HepG2 (cell line): ENCODE measurements around the gene ZNF155. TPM values are rescaled to one million over a fixed set of nuclear protein-coding genes. Genes with fewer than 3 reads are reported as not detected.
A peak's percentile ranks its signal among the peaks of the same experiment; 100 is the strongest.

ENCODE experiments used
- CBX5 ChIP-seq: sonication (generic); formaldehyde crosslinking; IDR thresholded peaks from 2 replicates; pipeline ENCODE4 v1.4.0; 2020; ENCODE audit warnings: missing genetic modification reagents, borderline replicate concordance
- CREB1 ChIP-seq, 2 experiments: fragments of 450-650 bp in 1 of 2; IDR thresholded peaks; 2 replicates each; pipeline ENCODE4 v1.6.1; 2016 to 2017; ENCODE audit warnings: control low read depth in 1 of 2, mild to moderate bottlenecking in 1 of 2, missing compliant biosample characterization in 1 of 2, missing genetic modification characterization in 1 of 2
- KDM2A ChIP-seq: sonication (generic); formaldehyde crosslinking; IDR thresholded peaks from 2 replicates; pipeline ENCODE4 v1.4.0; 2020; ENCODE audit warnings: low read depth, missing genetic modification reagents, borderline replicate concordance
- KMT2A ChIP-seq: sonication (generic); formaldehyde crosslinking; IDR thresholded peaks from 2 replicates; pipeline ENCODE4 v1.4.0; 2020; ENCODE audit warnings: missing genetic modification reagents
- RBAK ChIP-seq: sonication (generic); formaldehyde crosslinking; IDR thresholded peaks from 2 replicates; pipeline ENCODE4 v1.5.1; 2020; ENCODE audit warnings: mild to moderate bottlenecking, missing genetic modification reagents
- RFXAP ChIP-seq: sonication (generic); formaldehyde crosslinking; IDR thresholded peaks from 2 replicates; pipeline ENCODE4 v1.4.0; 2020; ENCODE audit warnings: missing genetic modification reagents, borderline replicate concordance
- STAG1 ChIP-seq: sonication (generic); formaldehyde crosslinking; IDR thresholded peaks from 2 replicates; pipeline ENCODE4 v1.4.0; 2020; ENCODE audit warnings: missing genetic modification reagents
- ZNF232 ChIP-seq: sonication (generic); formaldehyde crosslinking; IDR thresholded peaks from 2 replicates; pipeline ENCODE4 v1.4.0; 2020; ENCODE audit warnings: missing genetic modification reagents, borderline replicate concordance
- ZNF615 ChIP-seq: sonication (generic); formaldehyde crosslinking; IDR thresholded peaks from 2 replicates; pipeline ENCODE4 v1.5.0; 2020; ENCODE audit warnings: mild to moderate bottlenecking, missing genetic modification reagents, borderline replicate concordance
- ZNF747 ChIP-seq: sonication (generic); formaldehyde crosslinking; IDR thresholded peaks from 2 replicates; pipeline ENCODE4 v1.8.1; 2023; ENCODE audit warnings: missing genetic modification reagents, mild to moderate bottlenecking, borderline replicate concordance
- polyA plus RNA-seq, 8 experiments: library from polyadenylated mRNA; depleted of rRNA in 3 of 8; stranded (reverse) in 7 of 8; unstranded in 1 of 8; fragments of >200 nt; fragmentation: Illumina TruSeq in 4 of 8; extraction: Trizol in 4 of 8; gene quantifications; 2 replicates each; pipeline versions ENCODE4 v1.2.1 to v1.2.3, GENCODE V29; 2011 to 2016; ENCODE audit warnings: low read depth in 4 of 8, missing spikeins in 1 of 8, mixed read lengths in 1 of 8; ENCODE audit not compliant: insufficient read depth in 1 of 8
- total RNA-seq, 5 experiments: library from RNA; depleted of rRNA; stranded (reverse); fragments of >200 nt; fragmentation: Illumina TruSeq; extraction: Trizol; gene quantifications; 2 replicates each; pipeline ENCODE4 v1.2.3, GENCODE V29; 2016; ENCODE audit warnings: low read depth in 1 of 5
- TF ChIP-seq, protein P1 (sequence below): sonication (generic); formaldehyde crosslinking; IDR thresholded peaks from 2 replicates; pipeline ENCODE4 v1.4.0; 2020; ENCODE audit warnings: missing genetic modification reagents
- TF ChIP-seq, protein P2 (sequence below): sonication (generic); formaldehyde crosslinking; IDR thresholded peaks from 2 replicates; pipeline ENCODE4 v1.4.0; 2020; ENCODE audit warnings: low read depth, mild to moderate bottlenecking, missing genetic modification reagents
- TF ChIP-seq, protein P3 (sequence below), 2 experiments: sonication (generic) in 1 of 2; formaldehyde crosslinking in 1 of 2; IDR thresholded peaks; 2 replicates each; pipeline versions ENCODE4 v1.4.0 to v1.6.1; 2018 to 2020; ENCODE audit warnings: missing genetic modification reagents in 2 of 2, borderline replicate concordance in 1 of 2, low read depth in 1 of 2, mild to moderate bottlenecking in 1 of 2, missing biosample characterization in 1 of 2
- TF ChIP-seq, protein P4 (sequence below): sonication (generic); formaldehyde crosslinking; IDR thresholded peaks from 2 replicates; pipeline ENCODE4 v1.5.0; 2020; ENCODE audit warnings: mild to moderate bottlenecking, missing genetic modification reagents, borderline replicate concordance
- TF ChIP-seq, protein P5 (sequence below): sonication (generic); formaldehyde crosslinking; IDR thresholded peaks from 2 replicates; pipeline ENCODE4 v1.8.1; 2022; ENCODE audit warnings: mild to moderate bottlenecking, missing genetic modification reagents
- TF ChIP-seq, protein P6 (sequence below): sonication (generic); formaldehyde crosslinking; IDR thresholded peaks from 2 replicates; pipeline ENCODE4 v1.4.0; 2020; ENCODE audit warnings: missing genetic modification reagents

Gene ZNF155
- total and polyA plus RNA-seq, 2 of the 13 experiments (the other 11 are each of a cell fraction or from before 2014, with no cell fraction given): 2.5 to 3.6 TPM

DNA sequence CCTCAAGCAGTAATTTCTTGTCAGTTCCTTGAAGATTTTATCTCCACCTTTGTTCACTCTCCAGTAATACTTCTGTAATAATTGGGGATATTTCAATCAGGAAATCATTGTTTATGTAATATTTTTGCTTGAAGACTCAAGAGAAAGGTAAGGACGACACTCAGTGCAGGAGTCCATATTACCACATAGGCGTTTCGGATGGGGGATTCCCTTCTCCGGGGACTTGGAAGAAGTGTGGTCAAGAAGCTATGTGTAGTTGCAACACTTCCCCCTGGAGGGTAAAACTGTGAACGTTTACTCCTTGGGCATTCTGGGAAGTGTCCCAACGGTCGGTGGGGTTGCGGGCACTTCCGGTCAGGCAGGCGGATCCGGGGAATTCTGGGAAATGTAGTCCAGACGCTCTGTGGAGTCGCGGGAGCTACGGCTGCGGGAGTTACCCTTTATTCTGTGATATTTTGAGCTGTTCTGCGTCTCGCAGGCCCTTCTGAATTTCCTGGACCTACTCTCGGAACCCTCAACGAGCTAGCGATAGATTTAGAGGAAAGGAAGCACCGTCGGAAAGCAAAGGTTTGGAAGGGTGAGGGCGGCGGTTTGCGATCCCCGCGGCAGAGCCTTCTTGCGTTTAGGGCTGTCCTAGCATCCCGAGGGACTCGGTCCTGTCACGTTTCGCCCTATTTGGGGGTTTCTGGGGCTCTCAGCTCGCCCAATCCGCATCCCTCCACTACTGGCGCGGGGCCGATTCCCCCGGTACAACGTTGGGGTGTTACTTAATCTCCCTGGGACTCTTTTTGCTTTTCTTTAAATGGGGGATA, 32.9 kb upstream of the ZNF155 start, which contains the start of gene ZNF221 (continued):
- TF ChIP-seq, protein P1, sequence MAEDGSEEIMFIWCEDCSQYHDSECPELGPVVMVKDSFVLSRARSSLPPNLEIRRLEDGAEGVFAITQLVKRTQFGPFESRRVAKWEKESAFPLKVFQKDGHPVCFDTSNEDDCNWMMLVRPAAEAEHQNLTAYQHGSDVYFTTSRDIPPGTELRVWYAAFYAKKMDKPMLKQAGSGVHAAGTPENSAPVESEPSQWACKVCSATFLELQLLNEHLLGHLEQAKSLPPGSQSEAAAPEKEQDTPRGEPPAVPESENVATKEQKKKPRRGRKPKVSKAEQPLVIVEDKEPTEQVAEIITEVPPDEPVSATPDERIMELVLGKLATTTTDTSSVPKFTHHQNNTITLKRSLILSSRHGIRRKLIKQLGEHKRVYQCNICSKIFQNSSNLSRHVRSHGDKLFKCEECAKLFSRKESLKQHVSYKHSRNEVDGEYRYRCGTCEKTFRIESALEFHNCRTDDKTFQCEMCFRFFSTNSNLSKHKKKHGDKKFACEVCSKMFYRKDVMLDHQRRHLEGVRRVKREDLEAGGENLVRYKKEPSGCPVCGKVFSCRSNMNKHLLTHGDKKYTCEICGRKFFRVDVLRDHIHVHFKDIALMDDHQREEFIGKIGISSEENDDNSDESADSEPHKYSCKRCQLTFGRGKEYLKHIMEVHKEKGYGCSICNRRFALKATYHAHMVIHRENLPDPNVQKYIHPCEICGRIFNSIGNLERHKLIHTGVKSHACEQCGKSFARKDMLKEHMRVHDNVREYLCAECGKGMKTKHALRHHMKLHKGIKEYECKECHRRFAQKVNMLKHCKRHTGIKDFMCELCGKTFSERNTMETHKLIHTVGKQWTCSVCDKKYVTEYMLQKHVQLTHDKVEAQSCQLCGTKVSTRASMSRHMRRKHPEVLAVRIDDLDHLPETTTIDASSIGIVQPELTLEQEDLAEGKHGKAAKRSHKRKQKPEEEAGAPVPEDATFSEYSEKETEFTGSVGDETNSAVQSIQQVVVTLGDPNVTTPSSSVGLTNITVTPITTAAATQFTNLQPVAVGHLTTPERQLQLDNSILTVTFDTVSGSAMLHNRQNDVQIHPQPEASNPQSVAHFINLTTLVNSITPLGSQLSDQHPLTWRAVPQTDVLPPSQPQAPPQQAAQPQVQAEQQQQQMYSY (CRISPR knock-in tag): no peak
- TF ChIP-seq RBAK (CRISPR knock-in tag) (no peak), ZNF232 (CRISPR knock-in tag) (no peak), ZNF747 (no peak), CBX5 (CRISPR knock-in tag) (no peak; the same call in 1 of the 2 replicates), CREB1 (IDR thresholded peaks at IDR 0.05) (no peak), CREB1 (CRISPR knock-in tag; IDR thresholded peaks at IDR 0.05) (peak; percentile 80), RFXAP (no peak), KDM2A (CRISPR knock-in tag) (peak; percentile 75), STAG1 (CRISPR knock-in tag) (peak; percentile 33), KMT2A (CRISPR knock-in tag) (no peak), ZNF615 (CRISPR knock-in tag) (no peak)
- TF ChIP-seq, protein P2, sequence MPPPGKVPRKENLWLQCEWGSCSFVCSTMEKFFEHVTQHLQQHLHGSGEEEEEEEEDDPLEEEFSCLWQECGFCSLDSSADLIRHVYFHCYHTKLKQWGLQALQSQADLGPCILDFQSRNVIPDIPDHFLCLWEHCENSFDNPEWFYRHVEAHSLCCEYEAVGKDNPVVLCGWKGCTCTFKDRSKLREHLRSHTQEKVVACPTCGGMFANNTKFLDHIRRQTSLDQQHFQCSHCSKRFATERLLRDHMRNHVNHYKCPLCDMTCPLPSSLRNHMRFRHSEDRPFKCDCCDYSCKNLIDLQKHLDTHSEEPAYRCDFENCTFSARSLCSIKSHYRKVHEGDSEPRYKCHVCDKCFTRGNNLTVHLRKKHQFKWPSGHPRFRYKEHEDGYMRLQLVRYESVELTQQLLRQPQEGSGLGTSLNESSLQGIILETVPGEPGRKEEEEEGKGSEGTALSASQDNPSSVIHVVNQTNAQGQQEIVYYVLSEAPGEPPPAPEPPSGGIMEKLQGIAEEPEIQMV (CRISPR knock-in tag): no peak
- TF ChIP-seq, protein P3, sequence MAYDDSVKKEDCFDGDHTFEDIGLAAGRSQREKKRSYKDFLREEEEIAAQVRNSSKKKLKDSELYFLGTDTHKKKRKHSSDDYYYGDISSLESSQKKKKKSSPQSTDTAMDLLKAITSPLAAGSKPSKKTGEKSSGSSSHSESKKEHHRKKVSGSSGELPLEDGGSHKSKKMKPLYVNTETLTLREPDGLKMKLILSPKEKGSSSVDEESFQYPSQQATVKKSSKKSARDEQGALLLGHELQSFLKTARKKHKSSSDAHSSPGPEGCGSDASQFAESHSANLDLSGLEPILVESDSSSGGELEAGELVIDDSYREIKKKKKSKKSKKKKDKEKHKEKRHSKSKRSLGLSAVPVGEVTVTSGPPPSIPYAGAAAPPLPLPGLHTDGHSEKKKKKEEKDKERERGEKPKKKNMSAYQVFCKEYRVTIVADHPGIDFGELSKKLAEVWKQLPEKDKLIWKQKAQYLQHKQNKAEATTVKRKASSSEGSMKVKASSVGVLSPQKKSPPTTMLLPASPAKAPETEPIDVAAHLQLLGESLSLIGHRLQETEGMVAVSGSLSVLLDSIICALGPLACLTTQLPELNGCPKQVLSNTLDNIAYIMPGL (CRISPR knock-in tag; IDR thresholded peaks at IDR 0.05; ENCODE audit: borderline replicate concordance in 1 of 2, low read depth in 1 of 2): peak; percentile 59 to 77
- TF ChIP-seq, protein P4, sequence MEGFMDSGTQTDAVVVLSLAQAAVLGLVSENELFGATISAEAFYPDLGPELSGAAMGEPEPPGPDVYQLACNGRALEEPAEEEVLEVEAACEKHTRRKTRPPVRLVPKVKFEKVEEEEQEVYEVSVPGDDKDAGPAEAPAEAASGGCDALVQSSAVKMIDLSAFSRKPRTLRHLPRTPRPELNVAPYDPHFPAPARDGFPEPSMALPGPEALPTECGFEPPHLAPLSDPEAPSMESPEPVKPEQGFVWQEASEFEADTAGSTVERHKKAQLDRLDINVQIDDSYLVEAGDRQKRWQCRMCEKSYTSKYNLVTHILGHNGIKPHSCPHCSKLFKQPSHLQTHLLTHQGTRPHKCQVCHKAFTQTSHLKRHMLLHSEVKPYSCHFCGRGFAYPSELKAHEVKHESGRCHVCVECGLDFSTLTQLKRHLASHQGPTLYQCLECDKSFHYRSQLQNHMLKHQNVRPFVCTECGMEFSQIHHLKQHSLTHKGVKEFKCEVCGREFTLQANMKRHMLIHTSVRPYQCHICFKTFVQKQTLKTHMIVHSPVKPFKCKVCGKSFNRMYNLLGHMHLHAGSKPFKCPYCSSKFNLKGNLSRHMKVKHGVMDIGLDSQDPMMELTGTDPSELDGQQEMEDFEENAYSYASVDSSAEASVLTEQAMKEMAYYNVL (CRISPR knock-in tag): no peak
- TF ChIP-seq, protein P5, sequence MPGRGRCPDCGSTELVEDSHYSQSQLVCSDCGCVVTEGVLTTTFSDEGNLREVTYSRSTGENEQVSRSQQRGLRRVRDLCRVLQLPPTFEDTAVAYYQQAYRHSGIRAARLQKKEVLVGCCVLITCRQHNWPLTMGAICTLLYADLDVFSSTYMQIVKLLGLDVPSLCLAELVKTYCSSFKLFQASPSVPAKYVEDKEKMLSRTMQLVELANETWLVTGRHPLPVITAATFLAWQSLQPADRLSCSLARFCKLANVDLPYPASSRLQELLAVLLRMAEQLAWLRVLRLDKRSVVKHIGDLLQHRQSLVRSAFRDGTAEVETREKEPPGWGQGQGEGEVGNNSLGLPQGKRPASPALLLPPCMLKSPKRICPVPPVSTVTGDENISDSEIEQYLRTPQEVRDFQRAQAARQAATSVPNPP (CRISPR knock-in tag): no peak
- TF ChIP-seq, protein P6, sequence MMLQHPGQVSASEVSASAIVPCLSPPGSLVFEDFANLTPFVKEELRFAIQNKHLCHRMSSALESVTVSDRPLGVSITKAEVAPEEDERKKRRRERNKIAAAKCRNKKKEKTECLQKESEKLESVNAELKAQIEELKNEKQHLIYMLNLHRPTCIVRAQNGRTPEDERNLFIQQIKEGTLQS (CRISPR knock-in tag): no peak
